Measurements from ENCODE around the gene SEC22A.

SEC22A gene

GRCh38 chr3:123305192-123305591, 103.4 kb downstream of the SEC22A start:
- DNase-seq (ENCODE audit: low read depth), result no peak

GRCh38 chr3:123307064-123307463, 105.3 kb downstream of the SEC22A start:
- no peak for DNase-seq (ENCODE audit: low read depth)

GRCh38 chr3:123310186-123310585, 108.4 kb downstream of the SEC22A start:
- no peak for DNase-seq (ENCODE audit: low read depth)

GRCh38 chr3:123310741-123311140, 109.0 kb downstream of the SEC22A start:
- no peak for DNase-seq (ENCODE audit: low read depth)

- DNase-seq (ENCODE audit: low read depth), result no peak
These were observed 109.5 kb downstream of the SEC22A start for GRCh38 chr3:123311201-123311600.

- DNase-seq (ENCODE audit: low read depth), result no peak
These were observed 110.9 kb downstream of the SEC22A start for GRCh38 chr3:123312331-123313265.

GRCh38 chr3:123313889-123314288, 112.1 kb downstream of the SEC22A start:
- no peak for DNase-seq (ENCODE audit: low read depth)

GRCh38 chr3:123314359-123315270, 112.9 kb downstream of the SEC22A start:
- no peak for DNase-seq (ENCODE audit: low read depth)

- DNase-seq (ENCODE audit: low read depth), result no peak
These were observed 113.5 kb downstream of the SEC22A start for GRCh38 chr3:123315271-123315595.

GRCh38 chr3:123317716-123318115, 116.0 kb downstream of the SEC22A start:
- DNase-seq (ENCODE audit: low read depth), result no peak

- no peak for DNase-seq (ENCODE audit: low read depth)
These were observed 116.6 kb downstream of the SEC22A start for GRCh38 chr3:123318374-123318773.

GRCh38 chr3:123319760-123320159, 118.0 kb downstream of the SEC22A start:
- no peak for DNase-seq (ENCODE audit: low read depth)

GRCh38 chr3:123320221-123320620, 118.5 kb downstream of the SEC22A start:
- DNase-seq (ENCODE audit: low read depth), result no peak

GRCh38 chr3:123321806-123322205, 120.1 kb downstream of the SEC22A start:
- DNase-seq (ENCODE audit: low read depth), result no peak

- DNase-seq (ENCODE audit: low read depth), result no peak
These were observed 121.1 kb downstream of the SEC22A start for GRCh38 chr3:123322866-123323265.

Measured in T follicular helper cell (primary cell).